HFF-Myc (cell line): ENCODE data around the gene SCGB1D4.

Experiments
- DNase-seq: peaks from one replicate; pipeline ENCODE4 v3.0.0-alpha.2; 2011; ENCODE audit warnings: low read depth; ENCODE audit errors: extremely low read depth
- H3K4me3 ChIP-seq: replicated peaks from 2 replicates; pipeline ENCODE4 v1.5.1; 2011; ENCODE audit warnings: low read depth, mild to moderate bottlenecking, control low read depth, low read length
- TF ChIP-seq, protein P1 (sequence below): IDR thresholded peaks from 2 replicates; pipeline ENCODE4 v1.5.1; 2012; ENCODE audit warnings: mild to moderate bottlenecking, low read depth, low read length, control low read depth; ENCODE audit errors: missing control alignments

SCGB1D4 gene

GRCh38 chr11:62273284-62273683 is 25.6 kb downstream of the SCGB1D4 start:
- H3K4me3 ChIP-seq: no peak overlapping the region
- TF ChIP-seq, protein P1, sequence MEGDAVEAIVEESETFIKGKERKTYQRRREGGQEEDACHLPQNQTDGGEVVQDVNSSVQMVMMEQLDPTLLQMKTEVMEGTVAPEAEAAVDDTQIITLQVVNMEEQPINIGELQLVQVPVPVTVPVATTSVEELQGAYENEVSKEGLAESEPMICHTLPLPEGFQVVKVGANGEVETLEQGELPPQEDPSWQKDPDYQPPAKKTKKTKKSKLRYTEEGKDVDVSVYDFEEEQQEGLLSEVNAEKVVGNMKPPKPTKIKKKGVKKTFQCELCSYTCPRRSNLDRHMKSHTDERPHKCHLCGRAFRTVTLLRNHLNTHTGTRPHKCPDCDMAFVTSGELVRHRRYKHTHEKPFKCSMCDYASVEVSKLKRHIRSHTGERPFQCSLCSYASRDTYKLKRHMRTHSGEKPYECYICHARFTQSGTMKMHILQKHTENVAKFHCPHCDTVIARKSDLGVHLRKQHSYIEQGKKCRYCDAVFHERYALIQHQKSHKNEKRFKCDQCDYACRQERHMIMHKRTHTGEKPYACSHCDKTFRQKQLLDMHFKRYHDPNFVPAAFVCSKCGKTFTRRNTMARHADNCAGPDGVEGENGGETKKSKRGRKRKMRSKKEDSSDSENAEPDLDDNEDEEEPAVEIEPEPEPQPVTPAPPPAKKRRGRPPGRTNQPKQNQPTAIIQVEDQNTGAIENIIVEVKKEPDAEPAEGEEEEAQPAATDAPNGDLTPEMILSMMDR: no peak
- DNase-seq: no peak

DNA sequence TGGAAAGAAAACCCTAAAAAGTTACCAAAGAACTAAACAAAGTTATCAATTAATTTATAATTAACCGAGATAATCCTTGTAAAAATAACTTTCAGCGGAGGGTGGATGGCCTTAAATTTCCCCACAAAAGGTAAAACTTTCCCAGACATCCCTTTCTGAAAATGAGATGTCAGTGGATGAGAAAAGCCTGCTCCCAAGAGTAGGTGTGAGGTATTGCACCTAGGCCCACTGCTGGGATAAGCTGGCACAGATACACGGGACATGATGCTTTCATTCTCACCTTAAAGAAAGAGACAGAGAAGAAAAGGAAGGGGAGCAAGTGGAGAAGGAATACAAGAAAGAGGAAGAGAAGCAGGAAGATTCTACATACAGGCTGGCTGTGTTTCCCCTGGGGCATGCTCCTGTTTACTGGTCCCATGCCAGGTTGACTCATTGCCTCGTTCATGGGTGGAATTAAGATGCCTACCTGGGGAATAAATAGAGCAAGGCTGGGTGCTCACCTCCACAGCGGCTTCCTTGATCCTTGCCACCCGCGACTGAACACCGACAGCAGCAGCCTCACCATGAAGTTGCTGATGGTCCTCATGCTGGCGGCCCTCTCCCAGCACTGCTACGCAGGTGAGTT is 29.1 kb downstream of the SCGB1D4 start, which contains the start of gene SCGB2A2:
Gene SCGB2A2 (plus strand): TSS at position 505 of the 625 bp plus-strand sequence. CDS start 59 bp downstream, at position 564.
- DNase-seq: no peak
- no peak within 1 kb of the TSS for H3K4me3 ChIP-seq
- TF ChIP-seq, protein P1: no peak

DNA sequence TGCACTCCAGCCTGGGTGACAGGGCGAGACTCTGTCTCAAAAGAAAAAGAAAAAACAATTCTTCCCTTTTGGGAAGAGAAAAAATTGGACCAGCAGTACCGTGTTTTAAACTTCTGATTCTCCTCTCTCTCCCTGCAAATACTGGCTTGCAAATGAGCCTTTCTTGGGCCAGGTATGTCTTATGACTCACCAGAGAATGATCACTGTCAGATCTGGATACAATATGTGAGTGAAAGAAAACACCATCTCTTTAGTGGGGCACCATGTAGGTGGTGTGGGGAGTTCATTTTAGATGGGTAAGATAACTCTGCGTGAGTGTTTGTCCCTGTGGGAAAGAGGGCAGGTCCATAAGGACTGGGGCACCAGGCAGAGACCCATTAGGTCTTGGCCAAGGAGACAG is 31.3 kb downstream of the SCGB1D4 start:
- TF ChIP-seq, protein P1: no peak
- no peak overlapping the region for H3K4me3 ChIP-seq
- DNase-seq: no peak

- TF ChIP-seq, protein P1: no peak
- no peak overlapping the region for H3K4me3 ChIP-seq
- DNase-seq: no peak
Observed at GRCh38 chr11:62267050-62267449, 31.8 kb downstream of the SCGB1D4 start.

DNA sequence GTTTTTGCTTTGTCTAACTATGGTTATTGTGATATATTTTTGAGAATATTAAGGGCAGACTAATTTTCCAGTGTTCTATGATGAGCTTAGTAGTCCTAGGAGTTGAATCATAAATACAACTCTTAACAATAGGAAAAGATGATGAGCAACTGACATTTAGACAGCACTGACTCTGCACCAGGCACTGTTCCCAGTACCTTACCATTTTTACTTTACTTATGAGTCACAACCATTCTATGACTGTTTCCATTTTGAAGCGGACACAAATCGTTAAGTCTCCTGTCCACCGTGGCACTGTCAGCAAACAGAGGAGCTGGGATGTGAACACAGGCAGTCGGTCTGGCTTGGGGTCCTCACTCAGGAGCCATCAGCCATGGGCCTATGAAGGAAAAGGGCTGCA is 32.3 kb downstream of the SCGB1D4 start:
- H3K4me3 ChIP-seq: no peak overlapping the region
- DNase-seq: no peak
- TF ChIP-seq, protein P1: no peak

DNA sequence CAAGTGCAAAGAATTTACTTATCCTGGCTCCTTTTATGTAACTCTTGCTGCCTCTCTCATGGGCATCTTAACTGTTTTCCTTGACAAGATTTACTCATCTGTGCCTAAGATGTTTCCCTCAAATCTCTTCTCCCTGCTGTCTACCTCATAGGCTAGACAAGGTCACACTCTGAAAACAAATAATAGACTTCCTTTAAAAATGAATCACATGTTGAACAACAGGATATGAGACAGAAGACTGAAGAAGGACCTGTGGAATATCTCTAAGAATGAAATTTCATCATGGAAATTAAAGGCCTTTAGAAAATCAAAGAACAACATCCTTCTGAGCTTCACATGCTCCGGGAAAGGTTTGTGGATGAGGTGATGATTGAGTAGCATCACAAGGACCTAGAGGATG is 34.9 kb downstream of the SCGB1D4 start:
- no peak for DNase-seq
- no peak overlapping the region for H3K4me3 ChIP-seq
- TF ChIP-seq, protein P1: no peak

- DNase-seq: no peak
- TF ChIP-seq, protein P1: no peak
- no peak overlapping the region for H3K4me3 ChIP-seq
Observed at GRCh38 chr11:62260261-62260953, 38.5 kb downstream of the SCGB1D4 start.
